Ishikawa (cell line): ENCODE measurements around the gene DOC2A.

Experiments used
- CEBPB ChIP-seq: IDR thresholded peaks from 2 replicates; pipeline ENCODE4 v1.6.1; 2012
- EP300 ChIP-seq: IDR thresholded peaks from 2 replicates; pipeline ENCODE4 v1.6.1; 2012; ENCODE audit warnings: borderline replicate concordance
- FOXM1 ChIP-seq: IDR thresholded peaks from 2 replicates; pipeline ENCODE4 v1.6.1; 2012; ENCODE audit warnings: low read depth, borderline replicate concordance
- MAX ChIP-seq: IDR thresholded peaks from 2 replicates; pipeline ENCODE4 v1.6.1; 2012
- NFIC ChIP-seq: IDR thresholded peaks from 2 replicates; pipeline ENCODE4 v1.6.1; 2012
- REST ChIP-seq: IDR thresholded peaks from 2 replicates; pipeline ENCODE4 v1.6.1; 2012; ENCODE audit warnings: low read depth, mild to moderate bottlenecking
- TAF1 ChIP-seq: IDR thresholded peaks from 2 replicates; pipeline ENCODE4 v1.6.1; 2012; ENCODE audit warnings: low read depth, mild to moderate bottlenecking
- TCF12 ChIP-seq: IDR thresholded peaks from 2 replicates; pipeline ENCODE4 v1.6.1; 2012; ENCODE audit warnings: low read depth
- TEAD4 ChIP-seq: IDR thresholded peaks from 2 replicates; pipeline ENCODE4 v1.6.1; 2012
- USF1 ChIP-seq: IDR thresholded peaks from 2 replicates; pipeline ENCODE4 v1.6.1; 2012
- YY1 ChIP-seq: IDR thresholded peaks from 2 replicates; pipeline ENCODE4 v1.6.1; 2012; ENCODE audit warnings: low read depth
- ZBTB7A ChIP-seq: IDR thresholded peaks from 2 replicates; pipeline ENCODE4 v1.6.1; 2012; ENCODE audit warnings: low read depth

The DOC2A gene

GRCh38 chr16:29959293-29959692 lies 51.5 kb downstream of the DOC2A start:
- no peak for TF ChIP-seq MAX
- no peak for TF ChIP-seq TAF1
- no peak for TF ChIP-seq EP300
- TF ChIP-seq REST: no peak
- no peak for TF ChIP-seq NFIC
- no peak for TF ChIP-seq TEAD4

GRCh38 chr16:29958756-29959155 lies 52.1 kb downstream of the DOC2A start:
- TF ChIP-seq TCF12 (no peak), YY1 (no peak), REST (no peak), ZBTB7A (no peak), MAX (no peak), EP300 (no peak), FOXM1 (no peak), CEBPB (no peak), TAF1 (no peak), USF1 (no peak)
